Activated T-helper 17 cell treated with anti-CD3 and anti-CD28 coated beads, Interleukin-2, amount 50 U/mL, for 72 hours (primary cell): ENCODE results near the gene PRODH. TPM values are rescaled to one million over a fixed set of nuclear protein-coding genes. Genes with fewer than 3 reads are reported as not detected.
"Not testable (repeated sequence)": the region's sequence is repeated elsewhere in the genome, so short reads cannot be mapped to it uniquely, and the experiment has no call there.

Experiments used
- ATAC-seq: fragments of 150-1000 bp; cut with Tn5 transposase; replicated peaks from 2 replicates; pipeline ENCODE4 v1.10.0; 2021; ENCODE audit warnings: mild to moderate bottlenecking, moderate library complexity
- H3K27ac Mint-ChIP-seq: one replicate; pipeline ENCODE4 v1.8.0; 2022; ENCODE audit warnings: mixed read lengths
- H3K27me3 Mint-ChIP-seq: one replicate; pipeline ENCODE4 v1.8.0; 2022; ENCODE audit warnings: mixed read lengths
- H3K36me3 Mint-ChIP-seq: one replicate; pipeline ENCODE4 v1.8.0; 2022; ENCODE audit warnings: low read depth, mild to moderate bottlenecking, mixed read lengths
- H3K4me1 Mint-ChIP-seq: one replicate; pipeline ENCODE4 v1.8.0; 2022; ENCODE audit warnings: mixed read lengths
- H3K4me3 Mint-ChIP-seq: one replicate; pipeline ENCODE4 v1.8.0; 2022; ENCODE audit warnings: mild to moderate bottlenecking, mixed read lengths
- H3K9me3 Mint-ChIP-seq: one replicate; pipeline ENCODE4 v1.8.0; 2022; ENCODE audit warnings: mixed read lengths
- total RNA-seq, 2 donors: library from RNA; stranded (reverse); gene quantifications; one replicate each; pipeline ENCODE4 v1.2.3, GENCODE V29; 2022

Gene PRODH
- total RNA-seq, result 1 to 10 TPM in 1 of 2 donors, not detected in 1; 1.1 TPM

DNA sequence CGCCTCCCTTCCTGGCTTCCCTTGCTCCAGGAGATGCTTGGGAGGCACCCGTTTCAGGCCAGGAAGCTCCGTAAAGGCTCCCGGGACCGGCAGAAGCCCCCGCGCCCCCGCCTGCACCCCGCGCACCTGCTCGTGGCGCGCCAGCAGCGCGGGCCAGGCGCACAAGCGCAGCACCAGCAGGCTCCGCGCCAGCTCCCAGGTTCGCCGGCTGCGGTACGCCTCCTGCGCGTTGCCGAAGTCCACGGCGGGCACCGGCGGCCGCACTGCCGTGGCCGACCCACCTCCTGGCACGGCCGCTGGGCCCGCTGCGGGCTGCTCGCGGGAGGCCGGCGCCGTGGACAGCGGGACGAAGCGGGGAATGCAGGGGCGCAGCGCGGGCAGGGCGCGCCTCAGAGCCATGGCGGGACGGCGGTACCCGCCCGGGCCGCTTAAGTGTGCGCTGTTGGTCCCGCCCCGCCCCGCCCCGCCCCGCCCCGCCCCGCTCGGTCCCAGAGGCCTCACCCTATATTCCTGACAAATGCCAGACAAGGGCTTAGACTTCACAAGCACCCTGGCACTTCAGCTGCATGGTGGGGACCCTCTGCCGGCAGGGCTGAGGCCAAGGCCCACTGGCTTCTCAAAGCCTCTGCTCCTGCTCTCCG lies at the start of gene PRODH:
Gene PRODH, minus strand, starts transcription at position 405 of the 641 bp plus-strand sequence. Its CDS starts 6 bp downstream, at position 399.
- no peak within 1 kb of the TSS for H3K27ac Mint-ChIP-seq
- peak; percentile 52 for ATAC-seq

DNA sequence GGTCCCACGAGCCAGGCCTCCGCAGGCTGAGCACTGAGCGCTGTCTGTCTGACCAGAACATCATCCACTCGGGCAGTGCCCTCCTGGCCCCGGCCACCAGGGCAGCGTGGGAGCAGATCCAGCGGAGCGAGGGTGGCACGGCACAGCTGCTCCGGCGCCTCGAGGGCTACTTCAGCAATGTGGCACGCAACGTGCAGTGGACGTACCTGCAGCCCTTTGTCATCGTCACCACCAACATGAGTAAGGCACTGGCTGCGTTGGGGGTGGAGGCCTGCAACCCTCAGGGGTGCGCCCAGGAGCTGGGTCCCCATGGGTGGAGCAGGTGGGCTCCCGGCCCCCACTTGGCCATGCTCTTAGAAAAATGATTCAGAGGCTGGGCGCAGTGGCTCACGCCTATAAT lies 49.7 kb upstream of the PRODH start:
- Mint-ChIP-seq H3K4me1 (no peaks in the 10 kb centered on the region), H3K27me3 (peaks cover 6% of the 10 kb centered on the region), H3K36me3 (no peaks in the 10 kb centered on the region), H3K9me3 (peaks cover 1% of the 10 kb centered on the region), H3K4me3 (no peak overlapping the region), H3K27ac (no peak overlapping the region)
- ATAC-seq, result no peak

More for the DNA sequence above, at the start of gene PRODH:
- Mint-ChIP-seq H3K4me1 (no peaks in the 10 kb centered on the region), H3K36me3 (no peaks in the 10 kb centered on the region), H3K4me3 (no peak within 1 kb of the TSS), H3K27me3 (no peaks in the 10 kb centered on the region), H3K9me3 (no peaks in the 10 kb centered on the region)

- Mint-ChIP-seq H3K4me1 (no peaks in the 10 kb centered on the region), H3K27me3 (no peaks in the 10 kb centered on the region), H3K9me3 (peaks cover 3% of the 10 kb centered on the region), H3K4me3 (no peak overlapping the region), H3K36me3 (no peaks in the 10 kb centered on the region), H3K27ac (no peak overlapping the region)
- ATAC-seq, result no peak
Observed at GRCh38 chr22:18984564-18984963, 48.5 kb upstream of the PRODH start.

GRCh38 chr22:18983120-18983651 lies 47.1 kb upstream of the PRODH start:
- no peak for ATAC-seq
- Mint-ChIP-seq H3K4me1 (no peaks in the 10 kb centered on the region), H3K36me3 (no peaks in the 10 kb centered on the region), H3K27ac (no peak overlapping the region), H3K4me3 (no peak overlapping the region), H3K9me3 (peaks cover 3% of the 10 kb centered on the region), H3K27me3 (no peaks in the 10 kb centered on the region)

DNA sequence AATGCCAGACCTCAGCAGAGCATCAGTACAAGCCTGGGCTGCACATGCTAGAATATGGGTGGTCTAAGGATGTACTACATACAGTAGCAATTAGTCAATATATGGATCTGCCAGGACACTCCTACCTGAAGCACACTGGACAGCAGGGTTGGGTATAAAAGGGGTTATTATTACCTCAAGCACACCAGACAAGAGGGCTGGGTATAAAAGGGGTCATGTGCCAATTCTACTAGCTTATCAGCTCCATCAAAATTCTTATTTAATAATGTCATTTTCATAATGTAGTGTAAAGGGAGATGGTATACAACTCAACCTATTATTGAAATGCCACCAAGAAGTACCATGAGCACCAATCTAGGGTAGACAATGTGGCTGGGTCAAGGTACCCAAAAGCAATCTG lies 44.7 kb upstream of the PRODH start:
- H3K36me3 Mint-ChIP-seq, result no peaks in the 10 kb centered on the region
- H3K27ac Mint-ChIP-seq, result no peak overlapping the region
- ATAC-seq, result no peak
- no peaks in the 10 kb centered on the region for H3K4me1 Mint-ChIP-seq
- H3K27me3 Mint-ChIP-seq, result no peaks in the 10 kb centered on the region
- H3K9me3 Mint-ChIP-seq, result peaks cover 3% of the 10 kb centered on the region
- H3K4me3 Mint-ChIP-seq, result no peak overlapping the region

- Mint-ChIP-seq H3K4me3 (no peak overlapping the region), H3K27me3 (no peaks in the 10 kb centered on the region), H3K9me3 (peaks cover 3% of the 10 kb centered on the region), H3K27ac (no peak overlapping the region), H3K4me1 (no peaks in the 10 kb centered on the region), H3K36me3 (no peaks in the 10 kb centered on the region)
- no peak for ATAC-seq
Observed at GRCh38 chr22:18979957-18980356, 43.9 kb upstream of the PRODH start.

DNA sequence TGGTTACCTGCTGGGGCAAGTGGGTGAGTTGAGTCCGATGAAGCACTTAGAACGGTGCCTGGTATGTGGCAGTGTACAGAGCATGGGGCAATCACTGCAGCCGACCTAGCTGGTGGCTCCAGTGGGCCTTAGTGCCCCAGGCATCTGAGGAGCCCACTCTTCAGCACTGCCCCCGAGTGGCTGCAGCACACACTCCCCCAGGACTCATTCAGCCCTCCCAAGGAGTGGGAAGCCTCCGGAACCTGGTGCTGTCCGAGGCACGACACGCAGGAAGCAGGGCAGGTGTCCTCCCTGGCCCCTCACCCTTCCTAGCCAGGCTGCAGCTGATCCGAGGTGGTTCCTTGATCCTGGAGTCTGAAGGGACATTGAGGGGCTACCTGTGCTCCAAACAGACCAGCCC lies 42.4 kb upstream of the PRODH start:
- Mint-ChIP-seq H3K4me1 (no peaks in the 10 kb centered on the region), H3K27ac (no peak overlapping the region), H3K27me3 (no peaks in the 10 kb centered on the region), H3K9me3 (peaks cover 3% of the 10 kb centered on the region), H3K4me3 (no peak overlapping the region), H3K36me3 (no peaks in the 10 kb centered on the region)
- no peak for ATAC-seq

- H3K27me3 Mint-ChIP-seq, result no peaks in the 10 kb centered on the region
- no peaks in the 10 kb centered on the region for H3K36me3 Mint-ChIP-seq
- ATAC-seq, result no peak
- no peak overlapping the region for H3K4me3 Mint-ChIP-seq
- no peaks in the 10 kb centered on the region for H3K4me1 Mint-ChIP-seq
- no peak overlapping the region for H3K27ac Mint-ChIP-seq
- H3K9me3 Mint-ChIP-seq, result peaks cover 3% of the 10 kb centered on the region
Observed at GRCh38 chr22:18977824-18978425, 41.8 kb upstream of the PRODH start.

DNA sequence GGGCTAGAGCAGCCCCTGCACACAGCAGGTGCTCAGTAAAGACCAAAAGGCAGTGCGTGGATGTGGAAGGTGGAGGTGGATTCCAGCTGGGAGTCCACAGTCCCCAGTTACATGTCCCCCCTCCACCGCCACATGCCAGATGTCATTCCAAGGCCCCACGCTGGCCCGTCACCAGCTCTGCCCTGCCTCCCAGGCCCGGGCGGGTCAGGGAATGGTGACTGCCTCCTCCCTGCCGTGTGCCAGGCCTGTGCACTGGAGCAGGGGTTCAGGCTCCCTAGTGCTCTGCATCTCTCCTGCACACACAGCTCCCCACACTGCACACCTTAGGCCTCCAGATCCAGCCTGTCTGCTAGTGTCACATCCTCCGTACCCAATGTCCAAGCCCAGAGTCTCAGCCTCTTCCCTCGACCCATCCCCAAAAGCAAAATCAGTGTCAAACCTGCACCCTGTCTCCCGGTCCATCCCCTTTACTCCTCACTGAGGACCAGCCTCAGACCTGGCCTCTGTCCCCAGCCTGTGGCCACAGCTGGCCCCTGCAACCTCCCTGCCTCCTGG lies 40.2 kb upstream of the PRODH start:
- no peaks in the 10 kb centered on the region for H3K4me1 Mint-ChIP-seq
- H3K9me3 Mint-ChIP-seq, result peaks cover 3% of the 10 kb centered on the region
- no peaks in the 10 kb centered on the region for H3K36me3 Mint-ChIP-seq
- H3K27me3 Mint-ChIP-seq, result no peaks in the 10 kb centered on the region
- H3K4me3 Mint-ChIP-seq, result no peak overlapping the region
- H3K27ac Mint-ChIP-seq, result no peak overlapping the region
- no peak for ATAC-seq

DNA sequence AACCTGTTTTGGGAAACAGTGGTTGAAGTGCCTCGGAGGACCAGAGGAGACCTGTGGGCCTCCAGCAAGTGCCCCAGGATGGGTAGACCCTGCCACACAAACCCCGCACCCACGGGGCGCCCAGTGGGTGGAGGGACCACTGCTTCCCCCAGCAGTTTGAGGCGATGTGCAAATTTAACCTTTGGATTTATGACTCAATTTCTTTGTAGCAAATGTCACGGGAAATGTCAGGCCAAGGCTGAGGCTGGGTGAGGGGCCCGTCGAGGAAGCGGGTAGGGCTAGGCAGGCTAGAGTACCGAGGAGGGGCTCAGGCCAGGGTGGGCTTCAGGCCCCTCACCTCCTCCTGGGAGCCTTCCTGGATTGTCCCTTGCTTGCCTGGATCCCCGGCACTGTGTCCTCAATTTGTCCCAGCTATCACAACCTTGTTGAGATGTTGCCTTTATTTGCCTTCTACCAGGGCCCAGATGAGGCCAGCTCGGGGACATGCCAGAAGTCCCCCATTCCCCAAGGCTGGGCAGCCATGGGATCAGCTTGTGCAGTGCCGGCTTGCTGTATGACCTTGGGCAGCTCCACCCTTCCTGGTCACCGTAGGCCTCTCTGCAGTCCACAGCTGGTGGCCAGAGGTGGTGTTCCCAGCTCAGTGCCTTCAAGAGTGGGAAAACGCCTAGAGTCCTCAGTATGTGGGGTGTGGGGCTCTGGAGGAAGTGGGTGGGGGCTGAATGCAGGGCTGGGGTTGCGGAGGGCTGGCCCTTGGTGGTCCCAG lies 39.5 kb upstream of the PRODH start:
- H3K9me3 Mint-ChIP-seq, result peaks cover under 1% of the 10 kb centered on the region
- no peaks in the 10 kb centered on the region for H3K4me1 Mint-ChIP-seq
- H3K27me3 Mint-ChIP-seq, result no peaks in the 10 kb centered on the region
- no peak overlapping the region for H3K27ac Mint-ChIP-seq
- no peak for ATAC-seq
- no peaks in the 10 kb centered on the region for H3K36me3 Mint-ChIP-seq
- H3K4me3 Mint-ChIP-seq, result no peak overlapping the region

DNA sequence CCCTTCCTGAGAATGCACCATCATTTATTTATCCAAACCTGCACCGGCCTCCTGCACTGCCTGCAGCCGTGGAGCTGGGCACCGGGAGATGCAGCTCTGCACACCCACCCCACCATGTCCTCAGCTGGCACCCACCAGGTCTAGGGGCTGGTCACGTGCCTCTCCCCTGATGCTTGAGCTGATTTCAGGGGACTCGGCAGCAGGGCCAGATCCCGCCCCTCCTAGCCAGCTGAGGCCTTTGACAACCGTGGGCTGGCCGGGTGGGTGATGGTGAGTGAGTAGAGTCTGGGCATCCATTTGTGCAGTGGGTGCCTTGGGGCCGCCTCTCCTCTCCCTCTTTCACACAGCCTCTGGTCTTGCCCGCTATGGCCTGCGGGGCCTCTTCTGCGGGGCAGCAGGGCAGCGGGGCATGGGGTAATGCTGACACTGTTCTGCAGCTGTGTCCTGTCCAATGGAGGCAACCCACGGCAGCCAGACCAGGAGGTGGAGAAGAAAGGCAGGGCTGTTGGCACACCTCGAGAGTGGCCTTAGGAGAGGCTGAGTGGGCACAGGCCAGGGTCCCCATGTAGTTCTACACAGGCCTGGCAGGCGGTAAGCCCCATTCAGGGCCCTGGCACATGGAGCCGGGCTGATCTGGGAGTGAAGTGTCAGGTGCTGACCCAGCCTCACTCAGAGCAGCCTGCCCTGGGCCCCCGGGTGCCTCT lies 38.5 kb upstream of the PRODH start:
- H3K9me3 Mint-ChIP-seq, result no peaks in the 10 kb centered on the region
- H3K4me1 Mint-ChIP-seq, result no peaks in the 10 kb centered on the region
- H3K36me3 Mint-ChIP-seq, result no peaks in the 10 kb centered on the region
- H3K4me3 Mint-ChIP-seq, result no peak overlapping the region
- peaks cover 1% of the 10 kb centered on the region for H3K27me3 Mint-ChIP-seq
- no peak overlapping the region for H3K27ac Mint-ChIP-seq
- ATAC-seq, result no peak

- Mint-ChIP-seq H3K27me3 (peaks cover 4% of the 10 kb centered on the region), H3K9me3 (no peaks in the 10 kb centered on the region), H3K4me1 (no peaks in the 10 kb centered on the region), H3K27ac (no peak overlapping the region), H3K4me3 (no peak overlapping the region), H3K36me3 (no peaks in the 10 kb centered on the region)
- ATAC-seq, result no peak
Observed at GRCh38 chr22:18973264-18974031, 37.4 kb upstream of the PRODH start.

DNA sequence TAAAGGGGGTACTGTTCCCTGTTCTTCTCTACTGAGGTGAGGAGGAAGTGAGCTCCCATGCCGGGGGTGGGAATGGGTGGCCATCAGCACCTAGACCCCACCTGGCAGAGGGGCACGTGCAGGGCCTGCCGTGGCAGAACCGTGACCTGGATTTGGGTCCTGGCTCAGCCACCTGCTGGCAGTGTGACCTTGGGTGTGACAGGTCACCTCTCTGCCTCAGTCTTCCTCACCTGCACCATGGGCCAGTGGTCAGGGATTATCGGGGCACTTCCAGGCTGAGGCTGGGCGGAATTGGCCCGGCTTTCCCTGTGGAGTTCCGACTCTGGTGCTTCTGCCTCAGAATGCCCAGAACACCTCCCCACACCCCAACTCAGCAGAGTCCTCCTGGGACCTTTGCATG lies 36.5 kb upstream of the PRODH start:
- H3K27ac Mint-ChIP-seq, ATAC-seq, H3K4me3 Mint-ChIP-seq, H3K27me3 Mint-ChIP-seq, H3K36me3 Mint-ChIP-seq, H3K9me3 Mint-ChIP-seq, H3K4me1 Mint-ChIP-seq: not testable (repeated sequence)

GRCh38 chr22:18972029-18972428 lies 35.9 kb upstream of the PRODH start:
- not testable (repeated sequence) for H3K27me3 Mint-ChIP-seq, H3K9me3 Mint-ChIP-seq, H3K4me3 Mint-ChIP-seq, H3K27ac Mint-ChIP-seq, ATAC-seq, H3K36me3 Mint-ChIP-seq, H3K4me1 Mint-ChIP-seq
